ENCODE results near the gene BEX4.

GRCh38 chrX:103233263-103233662 lies 18.4 kb downstream of the BEX4 start:
- TF ChIP-seq POLR2A (IDR thresholded peaks at IDR 0.05) (no peak), CTCF (IDR thresholded peaks at IDR 0.05) (no peak)

Data from thyroid gland (tissue), 4 donors.